PC-3 (cell line): ENCODE data around the gene CCNJL. TPM values are rescaled to one million over a fixed set of nuclear protein-coding genes. Genes with fewer than 3 reads are reported as not detected.

Source experiments
- ATAC-seq: fragments of 200-7000 bp; cut with Tn5 transposase; 2 replicates; pipeline ENCODE4 v1.9.1; 2020; ENCODE audit warnings: mild to moderate bottlenecking, moderate library complexity
- BruUV-seq: library from RNA; stranded (reverse); fragments of 400-500 nt; replicated peaks from 2 replicates; lab custom pipeline; 2021; lab: Mats Ljungman, UMichigan
- CTCF ChIA-PET: fragments of 300-600 bp; sonication (Branson Sonifier 250); formaldehyde crosslinking; loops from one replicate; lab custom pipeline; 2022; ENCODE audit warnings: antibody characterized with exemption; lab: Charles Lee
- POLR2A ChIA-PET: fragments of 300-600 bp; sonication (Branson Sonifier 250); formaldehyde crosslinking; loops from one replicate; lab custom pipeline; 2022; ENCODE audit warnings: antibody characterized with exemption; ENCODE audit not compliant: unreplicated experiment; lab: Charles Lee
- DNase-seq: peaks from one replicate; pipeline ENCODE4 v3.0.0-alpha.2; 2015
- H2AFZ ChIP-seq: fragments of 300-600 bp; sonication (generic); 2 replicates; pipeline ENCODE4 v1.6.0; 2016; ENCODE audit warnings: antibody characterized with exemption, low read length
- H3F3A ChIP-seq: fragments of 300-600 bp; sonication (generic); one replicate; pipeline ENCODE4 v1.6.0; 2017; ENCODE audit warnings: antibody characterized with exemption, low read length, control low read depth, mild to moderate bottlenecking; ENCODE audit not compliant: unreplicated experiment
- H3K27ac ChIP-seq: fragments of 300-600 bp; sonication (generic); 2 replicates; pipeline ENCODE4 v1.5.1; 2016; ENCODE audit warnings: mild to moderate bottlenecking, low read length
- H3K27me3 ChIP-seq: fragments of 300-600 bp; sonication (generic); 2 replicates; pipeline ENCODE4 v1.6.1; 2016; ENCODE audit warnings: low read length, mixed read lengths
- H3K36me3 ChIP-seq: fragments of 300-600 bp; sonication (generic); 2 replicates; pipeline ENCODE4 v1.6.1; 2016; ENCODE audit warnings: low read depth, mixed run types, low read length, mixed read lengths
- H3K4me1 ChIP-seq: fragments of 300-600 bp; sonication (generic); 2 replicates; pipeline ENCODE4 v1.5.1; 2016; ENCODE audit warnings: low read length; ENCODE audit not compliant: insufficient read depth
- H3K4me2 ChIP-seq: fragments of 300-600 bp; sonication (generic); 2 replicates; pipeline ENCODE4 v1.6.0; 2016; ENCODE audit warnings: low read length
- H3K4me3 ChIP-seq: fragments of 300-600 bp; sonication (generic); 2 replicates; pipeline ENCODE4 v1.5.1; 2016; ENCODE audit warnings: mild to moderate bottlenecking, low read length, mixed read lengths
- H3K79me2 ChIP-seq: fragments of 300-600 bp; sonication (generic); 2 replicates; pipeline ENCODE4 v1.6.1; 2017; ENCODE audit warnings: low read length, mixed read lengths
- H3K9ac ChIP-seq: fragments of 300-600 bp; sonication (generic); 2 replicates; pipeline ENCODE4 v1.6.0; 2016; ENCODE audit warnings: mild to moderate bottlenecking, low read length
- H3K9me2 ChIP-seq: fragments of 300-600 bp; sonication (generic); replicated peaks from 2 replicates; pipeline ENCODE4 v1.6.1; 2016; ENCODE audit warnings: mixed run types, low read length, mixed read lengths
- H3K9me3 ChIP-seq: fragments of 300-600 bp; sonication (generic); 2 replicates; pipeline ENCODE4 v1.6.1; 2016; ENCODE audit warnings: low read length, mixed read lengths
- H4K20me1 ChIP-seq: fragments of 300-600 bp; sonication (generic); 2 replicates; pipeline ENCODE4 v1.6.1; 2016; ENCODE audit warnings: low read length, mixed read lengths
- EZH2 ChIP-seq: fragments of 300-600 bp; sonication (generic); IDR thresholded peaks from one replicate; pipeline ENCODE4 v1.6.1; 2017; ENCODE audit warnings: antibody characterized with exemption, mild to moderate bottlenecking, low read length; ENCODE audit not compliant: unreplicated experiment
- EZH2phosphoT487 ChIP-seq: fragments of 300-600 bp; sonication (generic); IDR thresholded peaks from 2 replicates; pipeline ENCODE4 v1.6.1; 2018; ENCODE audit warnings: mild to moderate bottlenecking, antibody characterized with exemption, low read length, borderline replicate concordance
- intact Hi-C: fragments of 100-400 bp; cut with micrococcal nuclease; formaldehyde crosslinking; loops from 2 replicates; pipeline ENCODE4 v1.9.0; 2023
- total RNA-seq: library from RNA; depleted of rRNA; stranded (reverse); fragments of >200 nt; gene quantifications from 2 replicates; pipeline ENCODE4 v1.2.3, GENCODE V29; 2014
- TF ChIP-seq, protein P1 (sequence below): fragments of 300-600 bp; sonication (generic); conservative IDR thresholded peaks from 2 replicates; pipeline ENCODE4 v1.5.1; 2017; ENCODE audit warnings: antibody characterized with exemption, low read depth, mild to moderate bottlenecking, low read length

Gene CCNJL
- total RNA-seq, 1 experiment from 2014 or later, result 7.7 TPM

DNA sequence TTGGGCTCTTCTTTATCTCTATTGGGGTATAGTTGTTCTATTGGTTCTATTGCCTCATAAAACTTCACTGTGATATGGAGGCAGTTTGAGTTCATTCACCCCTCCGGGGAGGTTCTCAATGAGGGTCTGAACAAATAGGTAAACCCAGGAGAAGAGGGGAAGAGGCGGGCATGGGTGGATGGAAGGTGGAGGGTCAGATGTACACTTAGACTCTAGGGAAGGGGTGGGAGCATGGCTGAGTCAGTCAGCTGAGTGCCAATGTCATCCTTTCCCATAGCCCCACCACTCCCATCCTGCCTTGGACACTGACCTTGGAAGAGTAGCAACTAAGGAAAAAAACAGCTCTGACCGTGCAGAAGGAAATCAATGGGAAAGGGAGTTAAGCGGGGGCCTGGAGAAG, 93.0 kb downstream of the CCNJL start:
- H3K9me2 ChIP-seq, result no peaks in the 10 kb centered on the region
- no peak overlapping the region for H3K4me2 ChIP-seq
- no peaks in the 10 kb centered on the region for H3K79me2 ChIP-seq
- DNase-seq, result no peak
- ChIA-PET POLR2A (no interaction called here), CTCF (interaction anchor here (0.5 to 0.7 kb wide), 2 partner anchors 10 to 200 kb away, joined by 3 to 4 read pairs; partner anchors contain the start of gene SLU7)
- H3K27me3 ChIP-seq, result no peaks in the 10 kb centered on the region
- intact Hi-C loops, result no loop called here
- BruUV-seq, result no TSS peak
- no peaks in the 10 kb centered on the region for H3F3A ChIP-seq
- H2AFZ ChIP-seq, result no peak overlapping the region
- H3K4me3 ChIP-seq, result no peak overlapping the region
- no peaks in the 10 kb centered on the region for H3K4me1 ChIP-seq
- TF ChIP-seq EZH2phosphoT487 (no peak), EZH2 (no peak)
- TF ChIP-seq, protein P1, sequence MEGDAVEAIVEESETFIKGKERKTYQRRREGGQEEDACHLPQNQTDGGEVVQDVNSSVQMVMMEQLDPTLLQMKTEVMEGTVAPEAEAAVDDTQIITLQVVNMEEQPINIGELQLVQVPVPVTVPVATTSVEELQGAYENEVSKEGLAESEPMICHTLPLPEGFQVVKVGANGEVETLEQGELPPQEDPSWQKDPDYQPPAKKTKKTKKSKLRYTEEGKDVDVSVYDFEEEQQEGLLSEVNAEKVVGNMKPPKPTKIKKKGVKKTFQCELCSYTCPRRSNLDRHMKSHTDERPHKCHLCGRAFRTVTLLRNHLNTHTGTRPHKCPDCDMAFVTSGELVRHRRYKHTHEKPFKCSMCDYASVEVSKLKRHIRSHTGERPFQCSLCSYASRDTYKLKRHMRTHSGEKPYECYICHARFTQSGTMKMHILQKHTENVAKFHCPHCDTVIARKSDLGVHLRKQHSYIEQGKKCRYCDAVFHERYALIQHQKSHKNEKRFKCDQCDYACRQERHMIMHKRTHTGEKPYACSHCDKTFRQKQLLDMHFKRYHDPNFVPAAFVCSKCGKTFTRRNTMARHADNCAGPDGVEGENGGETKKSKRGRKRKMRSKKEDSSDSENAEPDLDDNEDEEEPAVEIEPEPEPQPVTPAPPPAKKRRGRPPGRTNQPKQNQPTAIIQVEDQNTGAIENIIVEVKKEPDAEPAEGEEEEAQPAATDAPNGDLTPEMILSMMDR, result no peak
- H3K9me3 ChIP-seq, result no peaks in the 10 kb centered on the region
- no peak overlapping the region for H3K9ac ChIP-seq
- no peak overlapping the region for H3K27ac ChIP-seq
- ATAC-seq, result no peak
- no peaks in the 10 kb centered on the region for H3K36me3 ChIP-seq
- H4K20me1 ChIP-seq, result no peaks in the 10 kb centered on the region

DNA sequence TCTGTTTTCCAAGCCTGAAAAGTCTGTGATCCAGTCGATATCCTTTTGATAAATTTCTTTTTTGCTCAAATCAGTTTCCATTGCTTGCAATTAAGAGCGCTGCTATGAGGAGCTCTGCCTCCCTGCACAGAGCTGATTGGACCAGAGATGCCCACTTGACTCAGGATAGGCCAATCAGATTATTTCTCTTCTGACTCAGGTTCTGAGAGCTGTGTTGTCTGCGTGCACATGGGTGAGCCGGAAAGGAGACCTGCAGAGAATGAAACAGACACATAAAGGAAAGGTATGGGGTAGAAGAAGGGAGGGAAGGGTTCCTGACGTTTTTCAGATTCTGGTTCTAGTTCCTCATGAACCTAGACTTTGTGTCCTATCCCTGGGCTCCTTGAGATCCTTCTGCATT, 98.8 kb downstream of the CCNJL start:
- no peaks in the 10 kb centered on the region for H4K20me1 ChIP-seq
- no peak for ATAC-seq
- peaks cover 11% of the 10 kb centered on the region for H3K4me1 ChIP-seq
- H3K4me2 ChIP-seq, result no peak overlapping the region
- no peak overlapping the region for H3K27ac ChIP-seq
- no TSS peak for BruUV-seq
- intact Hi-C loops, result no loop called here
- H3F3A ChIP-seq, result no peaks in the 10 kb centered on the region
- H2AFZ ChIP-seq, result no peak overlapping the region
- H3K79me2 ChIP-seq, result no peaks in the 10 kb centered on the region
- no peaks in the 10 kb centered on the region for H3K9me3 ChIP-seq
- ChIA-PET POLR2A (no interaction called here), CTCF (no interaction called here)
- no peak overlapping the region for H3K9ac ChIP-seq
- no peaks in the 10 kb centered on the region for H3K27me3 ChIP-seq
- H3K36me3 ChIP-seq, result no peaks in the 10 kb centered on the region
- TF ChIP-seq EZH2phosphoT487, result no peak
- TF ChIP-seq, protein P1, result no peak
- TF ChIP-seq EZH2, result no peak
- peak; percentile 22 for DNase-seq
- no peaks in the 10 kb centered on the region for H3K9me2 ChIP-seq
- H3K4me3 ChIP-seq, result no peak overlapping the region

DNA sequence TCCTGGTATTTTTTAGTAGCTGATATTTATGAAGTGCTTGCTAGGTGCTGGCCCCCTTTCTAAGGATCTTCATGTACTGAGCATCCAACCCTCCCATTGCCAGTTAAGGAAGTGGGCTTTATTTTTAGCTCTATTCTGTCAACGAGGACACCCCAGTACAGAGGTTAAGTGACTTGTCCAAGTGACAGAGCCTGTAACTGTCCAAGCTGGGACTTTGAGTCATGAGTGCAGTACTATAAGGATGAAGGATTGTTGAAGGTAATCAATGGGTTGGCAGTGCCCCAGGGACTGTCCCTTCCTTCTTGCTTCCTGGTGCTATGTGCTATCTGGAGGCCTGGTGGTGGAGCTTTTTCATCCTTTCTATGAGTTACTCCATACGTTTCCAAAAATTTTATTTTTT, 101.0 kb downstream of the CCNJL start:
- Histone ChIP-seq H3K9me2 (no peaks in the 10 kb centered on the region), H3K27me3 (no peaks in the 10 kb centered on the region), H3K4me3 (no peak overlapping the region), H3K9me3 (no peaks in the 10 kb centered on the region), H2AFZ (no peak overlapping the region), H3K36me3 (no peaks in the 10 kb centered on the region), H3K4me2 (no peak overlapping the region), H3F3A (no peaks in the 10 kb centered on the region), H4K20me1 (no peaks in the 10 kb centered on the region), H3K79me2 (no peaks in the 10 kb centered on the region), H3K4me1 (peaks cover 11% of the 10 kb centered on the region), H3K27ac (no peak overlapping the region), H3K9ac (no peak overlapping the region)
- intact Hi-C loops, result no loop called here
- no peak for DNase-seq
- TF ChIP-seq, protein P1, result no peak
- TF ChIP-seq EZH2, result no peak
- TF ChIP-seq EZH2phosphoT487, result no peak
- no TSS peak for BruUV-seq
- ATAC-seq, result no peak
- CTCF ChIA-PET, result interaction anchor here (0.6 kb wide), 1 partner anchor 32 kb away, joined by 6 read pairs; no protein-coding TSS in a partner anchor
- POLR2A ChIA-PET, result no interaction called here
